ENCODE data around the gene LGALS1.

- no peak for TF ChIP-seq EZH2 (optimal IDR thresholded peaks at IDR 0.05; ENCODE audit: low read depth, low read length)
- TF ChIP-seq, protein P1, sequence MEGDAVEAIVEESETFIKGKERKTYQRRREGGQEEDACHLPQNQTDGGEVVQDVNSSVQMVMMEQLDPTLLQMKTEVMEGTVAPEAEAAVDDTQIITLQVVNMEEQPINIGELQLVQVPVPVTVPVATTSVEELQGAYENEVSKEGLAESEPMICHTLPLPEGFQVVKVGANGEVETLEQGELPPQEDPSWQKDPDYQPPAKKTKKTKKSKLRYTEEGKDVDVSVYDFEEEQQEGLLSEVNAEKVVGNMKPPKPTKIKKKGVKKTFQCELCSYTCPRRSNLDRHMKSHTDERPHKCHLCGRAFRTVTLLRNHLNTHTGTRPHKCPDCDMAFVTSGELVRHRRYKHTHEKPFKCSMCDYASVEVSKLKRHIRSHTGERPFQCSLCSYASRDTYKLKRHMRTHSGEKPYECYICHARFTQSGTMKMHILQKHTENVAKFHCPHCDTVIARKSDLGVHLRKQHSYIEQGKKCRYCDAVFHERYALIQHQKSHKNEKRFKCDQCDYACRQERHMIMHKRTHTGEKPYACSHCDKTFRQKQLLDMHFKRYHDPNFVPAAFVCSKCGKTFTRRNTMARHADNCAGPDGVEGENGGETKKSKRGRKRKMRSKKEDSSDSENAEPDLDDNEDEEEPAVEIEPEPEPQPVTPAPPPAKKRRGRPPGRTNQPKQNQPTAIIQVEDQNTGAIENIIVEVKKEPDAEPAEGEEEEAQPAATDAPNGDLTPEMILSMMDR (IDR thresholded peaks at IDR 0.05; ENCODE audit: low read length) = no peak
Measured at GRCh38 chr22:37659066-37659896, 16.2 kb upstream of the LGALS1 start.

Data from MM.1S (cell line).